GM21786 (cell line): ENCODE data around the gene SLC28A1.
A peak's percentile ranks its signal among the peaks of the same experiment; 100 is the strongest.

ENCODE experiments used
- ATAC-seq: cut with Tn5 transposase; IDR thresholded peaks from one replicate; pipeline ENCODE4 v1.9.1; 2021; ENCODE audit not compliant: unreplicated experiment

SLC28A1 gene

DNA sequence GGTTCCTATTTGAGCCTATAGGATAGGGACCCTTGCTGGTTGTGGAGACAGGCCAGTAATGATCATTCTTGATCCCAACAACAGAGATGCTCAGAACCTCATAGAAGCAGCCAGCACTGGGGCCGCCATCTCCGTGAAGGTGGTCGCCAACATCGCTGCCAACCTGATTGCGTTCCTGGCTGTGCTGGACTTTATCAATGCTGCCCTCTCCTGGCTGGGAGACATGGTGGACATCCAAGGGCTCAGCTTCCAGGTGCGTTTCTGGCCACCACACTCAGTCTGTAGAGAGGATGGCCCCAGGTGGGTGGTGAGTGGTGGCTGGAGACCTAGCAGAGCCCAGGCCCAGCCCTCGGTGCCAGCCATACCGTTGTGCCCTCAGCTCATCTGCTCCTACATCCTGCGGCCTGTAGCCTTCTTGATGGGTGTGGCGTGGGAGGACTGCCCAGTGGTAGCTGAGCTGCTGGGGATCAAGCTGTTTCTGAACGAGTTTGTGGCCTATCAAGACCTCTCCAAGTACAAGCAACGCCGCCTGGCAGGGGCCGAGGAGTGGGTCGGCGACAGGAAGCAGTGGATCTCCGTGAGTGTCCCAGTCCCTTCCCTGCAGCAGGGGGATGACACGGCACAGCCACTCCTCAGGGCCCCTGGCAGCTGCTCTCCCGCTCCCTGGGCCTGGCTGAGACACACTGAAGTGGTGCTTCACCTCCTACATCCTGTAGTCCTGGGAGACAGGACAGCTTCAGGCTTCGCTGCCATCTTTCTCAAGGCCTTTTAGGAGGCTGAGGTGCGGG lies 50.7 kb downstream of the SLC28A1 start:
- no peak for ATAC-seq

DNA sequence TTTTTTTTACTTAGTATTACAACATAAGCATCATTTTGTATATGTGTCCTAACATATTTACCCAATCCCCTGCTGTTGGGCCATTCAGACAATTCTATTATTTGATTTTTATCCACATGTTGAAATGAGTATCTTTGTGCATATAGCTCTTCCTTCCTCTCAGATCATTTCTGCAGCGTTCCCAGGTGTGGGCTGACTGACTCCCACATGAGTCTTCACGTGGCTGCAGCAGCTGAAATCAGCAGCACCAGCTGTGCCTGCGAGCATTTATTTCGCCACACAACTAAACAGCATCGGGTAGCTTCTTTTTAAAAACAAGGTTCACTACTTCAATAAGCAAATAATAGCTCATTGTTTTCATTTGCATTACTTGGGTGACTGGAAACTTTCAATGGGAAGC lies 52.7 kb downstream of the SLC28A1 start:
- no peak for ATAC-seq

GRCh38 chr15:84938726-84939125 lies 54.3 kb downstream of the SLC28A1 start:
- no peak for ATAC-seq

- ATAC-seq = no peak
These were observed 55.9 kb downstream of the SLC28A1 start for GRCh38 chr15:84940399-84940798.

DNA sequence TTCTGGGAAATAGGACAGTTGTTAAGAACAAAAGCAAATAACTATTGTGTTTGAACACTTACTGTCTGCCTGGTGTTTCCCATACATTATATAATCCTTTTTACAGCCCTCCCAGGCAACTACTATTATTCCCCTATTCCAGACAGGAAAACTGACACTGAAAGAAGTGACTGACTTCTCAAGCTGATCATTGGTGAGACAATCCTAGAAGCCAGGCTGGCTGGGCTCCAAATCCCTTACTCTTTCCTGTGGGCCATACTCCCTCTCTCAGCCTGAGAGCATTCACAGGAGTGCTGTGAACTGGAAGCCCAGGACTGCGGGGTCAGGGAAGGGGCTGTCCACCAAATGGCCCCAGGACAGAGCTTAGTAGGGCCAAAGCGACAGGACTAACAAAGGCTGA lies 58.0 kb downstream of the SLC28A1 start:
- ATAC-seq = no peak

DNA sequence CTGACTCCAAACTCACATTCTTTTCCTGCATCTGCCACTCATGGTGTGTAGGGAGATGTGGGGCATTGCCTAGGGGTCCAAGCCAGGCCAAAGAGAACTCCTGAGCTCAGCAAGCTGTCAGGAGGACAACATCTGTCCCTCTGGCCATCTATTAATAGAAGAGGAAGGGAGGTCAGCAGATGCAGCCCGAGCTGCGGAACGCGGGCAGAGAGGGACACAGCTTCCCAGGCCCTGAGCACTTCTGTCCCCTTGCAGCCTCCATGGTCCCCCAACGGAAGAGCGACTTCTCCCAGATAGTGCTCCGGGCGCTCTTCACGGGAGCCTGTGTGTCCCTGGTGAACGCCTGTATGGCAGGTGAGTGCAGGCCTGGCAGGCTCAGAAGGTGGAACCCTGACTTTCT lies 59.8 kb downstream of the SLC28A1 start:
- no peak for ATAC-seq

DNA sequence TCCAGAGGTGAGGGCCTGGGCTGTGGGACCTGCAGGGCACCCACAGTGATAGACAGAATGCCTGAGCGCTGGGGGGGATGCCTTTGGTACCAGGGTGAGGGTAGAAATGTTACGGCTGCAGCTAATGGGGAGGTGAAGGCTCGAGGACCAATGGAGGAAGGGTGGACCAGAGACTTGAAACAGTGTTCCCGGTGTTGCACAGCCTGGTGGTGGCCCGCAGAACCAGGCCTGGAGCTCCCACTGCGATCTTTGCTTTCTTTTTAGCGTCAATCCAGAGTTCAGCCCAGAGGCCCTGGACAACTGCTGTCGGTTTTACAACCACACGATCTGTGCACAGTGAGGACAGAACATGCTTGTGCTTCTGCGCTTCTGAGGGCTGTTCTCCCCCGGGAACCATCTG lies 60.4 kb downstream of the SLC28A1 start:
- no peak for ATAC-seq

GRCh38 chr15:84946772-84947489 lies 62.5 kb downstream of the SLC28A1 start:
- ATAC-seq = no peak

GRCh38 chr15:84947947-84948830 lies 63.7 kb downstream of the SLC28A1 start:
- ATAC-seq = no peak

GRCh38 chr15:84949043-84949442 lies 64.6 kb downstream of the SLC28A1 start:
- ATAC-seq = no peak

DNA sequence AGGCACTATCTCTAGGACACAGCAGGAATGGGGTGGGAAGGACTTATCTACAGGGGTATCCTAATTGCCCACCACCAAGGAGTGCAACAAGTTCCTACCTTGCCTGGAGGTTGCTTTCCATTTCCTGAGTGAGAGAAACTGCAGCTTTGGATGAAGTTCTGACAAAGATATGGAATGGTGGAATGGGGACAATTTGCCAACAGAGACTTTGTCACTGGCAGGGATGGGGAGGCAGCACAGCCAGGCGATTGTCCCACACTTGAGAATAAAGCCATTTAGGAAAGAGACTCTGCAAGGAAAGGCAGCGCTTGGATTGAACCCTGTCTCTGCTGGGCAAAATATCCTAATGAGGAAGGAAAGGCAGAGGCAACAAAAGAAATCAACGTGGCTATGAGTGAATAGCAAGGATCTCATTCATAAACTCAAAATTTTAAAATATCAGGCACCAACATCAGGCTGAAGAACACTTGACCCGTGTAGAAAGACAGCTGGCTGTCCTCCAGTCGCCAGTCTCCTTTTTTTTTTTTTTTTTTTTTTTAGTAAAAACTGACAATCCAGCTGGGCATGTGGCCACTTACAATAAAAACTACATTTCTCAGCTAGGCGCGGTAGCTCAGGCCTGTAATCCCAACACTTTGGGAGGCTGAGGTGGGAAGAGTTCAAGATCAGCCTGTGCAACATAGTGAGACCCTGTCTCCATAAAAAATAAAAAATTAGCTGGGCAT lies 65.5 kb downstream of the SLC28A1 start:
- ATAC-seq = no peak

DNA sequence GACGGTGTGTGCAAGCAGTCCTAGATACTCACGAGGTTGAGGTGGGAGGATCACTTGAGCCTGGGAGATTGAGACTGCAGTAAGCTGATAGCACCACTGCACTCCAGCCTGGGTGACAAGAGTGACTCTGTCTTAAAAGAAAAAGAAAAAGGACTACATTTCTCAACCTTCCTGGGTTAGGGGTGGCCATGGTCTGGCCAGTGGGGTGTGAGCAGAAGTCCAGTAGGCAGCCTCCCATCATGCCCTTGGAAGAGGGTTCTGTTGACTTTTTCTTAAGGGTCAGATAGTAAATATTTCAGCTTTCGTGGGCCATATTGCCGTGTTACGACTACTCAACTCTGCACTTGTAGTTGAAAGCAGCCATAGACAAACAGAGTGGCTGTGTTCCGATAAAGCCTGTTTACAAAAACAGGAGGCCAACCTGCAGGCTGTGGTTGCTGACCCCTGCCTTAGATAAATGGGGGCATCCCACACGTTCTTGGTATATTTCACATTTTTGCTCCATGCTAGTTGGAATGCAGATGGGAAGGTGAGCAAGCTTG lies 66.2 kb downstream of the SLC28A1 start:
- ATAC-seq = no peak

GRCh38 chr15:84951736-84952135 lies 67.3 kb downstream of the SLC28A1 start:
- ATAC-seq = no peak

DNA sequence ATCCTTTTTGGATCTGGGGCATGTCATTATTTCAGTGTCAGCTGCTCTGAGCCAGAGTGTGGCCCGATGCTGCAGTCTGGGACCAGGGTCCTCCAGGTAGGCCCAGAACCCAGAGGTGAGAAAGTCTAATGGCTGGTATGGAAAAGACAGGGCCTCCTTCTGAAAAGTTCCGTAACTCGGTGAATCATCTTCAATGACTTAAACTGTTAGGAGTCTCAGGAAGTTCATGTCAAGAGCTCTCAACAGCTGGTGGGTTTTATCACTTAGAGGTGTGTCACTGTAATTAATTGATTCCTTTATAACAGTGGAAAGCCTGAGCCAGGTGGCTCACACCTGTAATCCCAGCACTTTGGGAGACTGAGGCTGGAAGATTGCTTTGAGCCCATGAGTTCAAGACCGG lies 68.7 kb downstream of the SLC28A1 start:
- no peak for ATAC-seq

- ATAC-seq = no peak
These were observed 69.3 kb downstream of the SLC28A1 start for GRCh38 chr15:84953726-84954125.

GRCh38 chr15:84955089-84955848 lies 70.8 kb downstream of the SLC28A1 start:
- ATAC-seq = peak; percentile 62

GRCh38 chr15:84956199-84956598 lies 71.7 kb downstream of the SLC28A1 start:
- no peak for ATAC-seq

DNA sequence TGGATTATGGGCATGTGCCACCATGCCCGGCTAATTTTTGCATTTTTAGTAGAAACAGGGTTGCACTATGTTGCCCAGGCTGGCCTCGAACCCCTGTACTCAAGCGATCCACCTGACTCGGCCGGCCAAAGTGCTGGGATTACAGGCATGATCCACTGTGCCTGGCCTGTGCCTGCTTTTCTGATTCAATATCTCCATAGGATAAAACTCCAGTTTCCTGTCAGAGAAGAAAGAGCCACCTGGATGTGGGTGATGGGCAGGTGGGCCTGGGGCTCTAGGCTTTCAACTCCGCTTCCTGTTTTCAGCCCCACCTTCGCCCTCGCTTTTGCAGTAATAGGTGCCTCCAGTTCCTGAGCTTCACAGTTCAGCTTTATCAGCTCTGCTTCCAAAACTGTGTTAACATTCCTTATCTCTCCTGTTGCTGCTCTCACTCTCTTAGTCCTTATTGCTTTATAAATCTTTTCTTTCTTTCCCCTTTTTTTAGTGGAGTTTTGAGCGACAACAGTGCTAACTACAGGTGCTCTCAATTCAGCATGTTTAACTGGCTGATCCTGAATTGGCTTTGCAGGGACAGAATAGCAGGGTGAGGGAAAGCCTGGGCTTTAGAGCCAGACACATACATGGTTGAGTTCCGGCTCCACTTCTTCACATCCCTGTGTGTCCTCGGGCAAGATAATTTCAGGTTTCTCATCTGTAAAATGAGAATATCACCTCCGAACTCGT lies 76.1 kb downstream of the SLC28A1 start:
- ATAC-seq = no peak

DNA sequence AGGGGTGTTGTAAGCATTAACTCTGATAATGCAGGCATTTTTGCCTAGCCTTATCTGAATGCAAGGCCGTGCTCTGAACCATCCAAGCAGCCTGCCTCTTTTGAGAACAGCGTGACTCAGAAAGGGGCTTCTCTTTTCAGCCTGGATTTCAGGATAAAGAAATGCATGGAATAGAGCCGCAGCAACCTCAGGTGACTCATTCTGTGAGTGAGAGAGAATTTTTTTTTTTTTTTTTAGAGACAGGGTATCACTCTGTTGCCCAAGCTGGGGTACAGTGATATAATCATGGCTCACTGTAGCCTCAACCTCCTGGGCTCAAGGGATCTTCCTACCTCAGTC lies 76.6 kb downstream of the SLC28A1 start:
- ATAC-seq = no peak
